Gastroesophageal sphincter (tissue), 4 donors: Measurements from ENCODE around the gene SMARCD1. TPM values are rescaled to one million over a fixed set of nuclear protein-coding genes. Genes with fewer than 3 reads are reported as not detected.

Source experiments
- ATAC-seq: fragments of 150-250 bp; one replicate; pipeline ENCODE4 v1.9.1; 2016; ENCODE audit warnings: mild to moderate bottlenecking, moderate library complexity
- H3K27ac ChIP-seq, 4 donors: fragments of 200-600 bp; sonication (generic) in 3 of 4; 1 replicate in 3 of 4; 2 replicates in 1 of 4; pipeline ENCODE4 v1.5.1; 2016 to 2019
- H3K27me3 ChIP-seq: fragments of 200-600 bp; sonication (generic); one replicate; pipeline ENCODE4 v1.5.1; 2019
- H3K36me3 ChIP-seq, 2 donors: fragments of 200-600 bp; sonication (generic); one replicate each; pipeline ENCODE4 v1.5.1; 2019; ENCODE audit warnings: control low read depth in 1 of 2
- H3K4me1 ChIP-seq, 3 donors: fragments of 200-600 bp; sonication (generic); 1 replicate in 2 of 3; 2 replicates in 1 of 3; pipeline ENCODE4 v1.5.1; 2016 to 2019; ENCODE audit warnings: control low read depth in 2 of 3
- H3K4me3 ChIP-seq, 2 donors: fragments of 200-600 bp; sonication (generic); one replicate each; pipeline ENCODE4 v1.5.1; 2019; ENCODE audit warnings: mild to moderate bottlenecking in 1 of 2, moderate library complexity in 1 of 2
- H3K9me3 ChIP-seq, 3 donors: fragments of 200-600 bp; sonication (generic); one replicate each; pipeline ENCODE4 v1.5.1; 2017 to 2019; ENCODE audit warnings: control low read depth in 2 of 3
- EP300 ChIP-seq: sonication (generic); formaldehyde crosslinking; IDR thresholded peaks from one replicate; pipeline ENCODE4 v1.6.1; 2017; ENCODE audit warnings: antibody characterized with exemption, mild to moderate bottlenecking
- POLR2A ChIP-seq, 2 donors: fragments of 450-650 bp; IDR thresholded peaks; one replicate each; pipeline ENCODE4 v1.6.1; 2017; ENCODE audit warnings: antibody characterized with exemption in 2 of 2, mild to moderate bottlenecking in 2 of 2, moderate library complexity in 1 of 2
- POLR2AphosphoS5 ChIP-seq: sonication (generic); formaldehyde crosslinking; IDR thresholded peaks from one replicate; pipeline ENCODE4 v1.6.1; 2017; ENCODE audit warnings: antibody characterized with exemption
- WGBS, 2 donors: methylation state at CpG; one replicate each; pipeline ENCODE4 v1.1.5; 2018; ENCODE audit warnings: low coverage in 1 of 2; 5-methylcytosine and 5-hydroxymethylcytosine counted together
- total RNA-seq, 4 donors: library from RNA; depleted of rRNA; stranded (reverse); fragments of >200 nt; gene quantifications; one replicate each; pipeline ENCODE4 v1.1.0, GENCODE V29; 2016
- TF ChIP-seq, protein P1 (sequence below), 4 experiments: fragments of 200-600 bp in 2 of 4; fragments of 450-650 bp in 2 of 4; sonication (generic) in 1 of 4; IDR thresholded peaks; one replicate each; pipeline ENCODE4 v1.5.1; 2017 to 2019; ENCODE audit warnings: antibody characterized with exemption in 4 of 4, mild to moderate bottlenecking in 2 of 4, moderate library complexity in 2 of 4

The SMARCD1 gene
- total RNA-seq, 4 donors from 2014 or later: 26.6 to 52.8 (median 44.2) TPM

DNA sequence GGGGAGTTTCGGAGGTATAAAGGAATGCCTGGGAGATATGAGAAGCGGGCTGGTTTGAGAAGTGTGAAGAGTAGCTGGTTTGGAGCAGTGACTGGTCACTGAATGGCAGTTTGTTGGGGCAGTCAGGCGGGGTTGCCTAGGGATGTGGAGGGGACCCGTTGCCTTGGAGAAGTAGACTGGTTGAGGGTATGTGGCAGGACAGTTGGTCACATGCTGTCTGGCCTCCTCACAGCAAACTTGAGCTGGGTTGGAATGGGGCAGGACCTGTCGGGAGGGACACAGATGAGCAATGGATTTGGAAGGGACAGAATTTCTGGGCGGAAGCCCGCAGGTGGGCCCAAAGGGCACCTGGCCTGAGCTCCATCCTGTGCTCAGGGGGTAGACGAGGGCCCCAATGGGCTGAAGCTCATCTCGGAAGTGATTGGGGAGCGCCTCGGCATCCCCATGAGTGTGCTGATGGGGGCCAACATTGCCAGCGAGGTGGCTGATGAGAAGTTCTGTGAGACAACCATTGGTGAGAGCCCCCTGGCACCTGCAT, 20.8 kb downstream of the SMARCD1 start:
- 88 to 93% methylated on average over 6 to 7 of the region's 12 CpGs for WGBS, 2 donors
- TF ChIP-seq POLR2A (IDR thresholded peaks at IDR 0.05): no peak
- TF ChIP-seq EP300: no peak
- TF ChIP-seq POLR2AphosphoS5: no peak
- TF ChIP-seq, protein P1, sequence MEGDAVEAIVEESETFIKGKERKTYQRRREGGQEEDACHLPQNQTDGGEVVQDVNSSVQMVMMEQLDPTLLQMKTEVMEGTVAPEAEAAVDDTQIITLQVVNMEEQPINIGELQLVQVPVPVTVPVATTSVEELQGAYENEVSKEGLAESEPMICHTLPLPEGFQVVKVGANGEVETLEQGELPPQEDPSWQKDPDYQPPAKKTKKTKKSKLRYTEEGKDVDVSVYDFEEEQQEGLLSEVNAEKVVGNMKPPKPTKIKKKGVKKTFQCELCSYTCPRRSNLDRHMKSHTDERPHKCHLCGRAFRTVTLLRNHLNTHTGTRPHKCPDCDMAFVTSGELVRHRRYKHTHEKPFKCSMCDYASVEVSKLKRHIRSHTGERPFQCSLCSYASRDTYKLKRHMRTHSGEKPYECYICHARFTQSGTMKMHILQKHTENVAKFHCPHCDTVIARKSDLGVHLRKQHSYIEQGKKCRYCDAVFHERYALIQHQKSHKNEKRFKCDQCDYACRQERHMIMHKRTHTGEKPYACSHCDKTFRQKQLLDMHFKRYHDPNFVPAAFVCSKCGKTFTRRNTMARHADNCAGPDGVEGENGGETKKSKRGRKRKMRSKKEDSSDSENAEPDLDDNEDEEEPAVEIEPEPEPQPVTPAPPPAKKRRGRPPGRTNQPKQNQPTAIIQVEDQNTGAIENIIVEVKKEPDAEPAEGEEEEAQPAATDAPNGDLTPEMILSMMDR (IDR thresholded peaks at IDR 0.05): no peak
- no peaks in the 10 kb centered on the region for H3K27me3 ChIP-seq
- ATAC-seq: no peak
- H3K9me3 ChIP-seq: no peaks in the 10 kb centered on the region
- peaks cover 0 to 5% of the 10 kb centered on the region in 2 donors for H3K36me3 ChIP-seq
- H3K4me1 ChIP-seq: peaks cover 0 to 43% (median 19%) of the 10 kb centered on the region in 3 donors
- no peak overlapping the region for H3K4me3 ChIP-seq
- H3K27ac ChIP-seq: no peak overlapping the region

DNA sequence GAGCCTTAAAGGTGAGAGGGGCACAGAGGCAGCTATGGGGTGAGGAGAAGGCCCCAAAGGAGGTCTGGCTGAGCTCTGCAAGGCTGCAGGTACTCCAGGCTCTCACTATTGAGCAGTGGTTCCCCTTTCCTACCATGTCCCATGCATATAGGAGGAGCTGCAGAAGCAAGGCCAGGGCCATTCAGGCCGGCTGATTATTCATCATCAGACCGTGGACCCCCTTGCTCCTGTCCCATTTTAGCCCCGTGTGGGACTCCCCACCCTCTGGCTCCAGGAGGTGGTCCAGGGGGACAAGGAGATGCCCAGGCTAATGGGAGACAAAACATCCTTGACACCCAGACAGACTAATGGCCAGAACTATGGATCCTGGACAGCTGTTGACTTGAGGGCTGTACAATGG, 21.8 kb downstream of the SMARCD1 start:
- ATAC-seq: no peak
- TF ChIP-seq POLR2A (IDR thresholded peaks at IDR 0.05) (no peak), EP300 (no peak), POLR2AphosphoS5 (no peak)
- TF ChIP-seq, protein P1 (IDR thresholded peaks at IDR 0.05): no peak
- H3K9me3 ChIP-seq: no peaks in the 10 kb centered on the region
- H3K36me3 ChIP-seq: no peaks in the 10 kb centered on the region
- WGBS, 2 donors: 83% methylated on average over 2 of the region's 3 CpGs; no CpG with 5 or more reads in 1 of the 2 donors
- H3K4me1 ChIP-seq: peaks cover 0 to 49% (median 24%) of the 10 kb centered on the region in 3 donors
- H3K27me3 ChIP-seq: no peaks in the 10 kb centered on the region
- no peak overlapping the region for H3K27ac ChIP-seq
- no peak overlapping the region for H3K4me3 ChIP-seq

DNA sequence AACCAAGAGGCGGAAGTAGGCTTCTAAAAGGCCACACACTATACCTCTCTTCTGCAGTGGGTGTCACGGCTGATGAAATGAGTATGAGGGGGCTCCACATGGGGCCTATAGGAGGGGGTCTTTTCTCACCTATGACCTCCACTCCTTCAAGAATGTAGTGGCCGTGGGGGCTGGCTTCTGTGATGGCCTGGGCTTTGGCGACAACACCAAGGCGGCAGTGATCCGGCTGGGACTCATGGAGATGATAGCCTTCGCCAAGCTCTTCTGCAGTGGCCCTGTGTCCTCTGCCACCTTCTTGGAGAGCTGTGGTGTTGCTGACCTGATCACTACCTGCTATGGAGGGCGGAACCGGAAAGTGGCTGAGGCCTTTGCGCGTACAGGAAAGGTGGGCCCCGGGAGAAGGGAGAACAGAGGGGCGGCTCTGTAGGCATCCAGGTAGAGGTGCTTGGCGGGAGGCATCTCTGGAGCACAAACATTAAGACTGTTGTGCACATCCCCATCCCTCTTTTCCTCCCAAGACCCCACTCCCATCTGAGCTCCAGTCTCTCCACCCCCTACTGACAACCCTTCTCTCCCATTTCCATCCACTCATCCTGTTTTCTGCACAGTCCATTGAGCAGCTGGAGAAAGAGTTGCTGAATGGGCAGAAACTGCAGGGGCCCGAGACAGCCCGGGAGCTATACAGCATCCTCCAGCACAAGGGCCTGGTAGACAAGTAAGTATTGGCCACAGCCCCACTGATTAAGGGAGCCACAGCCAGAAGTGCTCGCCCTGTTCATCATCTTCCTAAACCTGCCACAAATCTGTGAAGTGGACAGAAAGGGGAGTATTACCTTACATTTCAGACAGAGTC, 22.5 kb downstream of the SMARCD1 start:
- H3K4me1 ChIP-seq: peaks cover 0 to 49% (median 24%) of the 10 kb centered on the region in 3 donors

DNA sequence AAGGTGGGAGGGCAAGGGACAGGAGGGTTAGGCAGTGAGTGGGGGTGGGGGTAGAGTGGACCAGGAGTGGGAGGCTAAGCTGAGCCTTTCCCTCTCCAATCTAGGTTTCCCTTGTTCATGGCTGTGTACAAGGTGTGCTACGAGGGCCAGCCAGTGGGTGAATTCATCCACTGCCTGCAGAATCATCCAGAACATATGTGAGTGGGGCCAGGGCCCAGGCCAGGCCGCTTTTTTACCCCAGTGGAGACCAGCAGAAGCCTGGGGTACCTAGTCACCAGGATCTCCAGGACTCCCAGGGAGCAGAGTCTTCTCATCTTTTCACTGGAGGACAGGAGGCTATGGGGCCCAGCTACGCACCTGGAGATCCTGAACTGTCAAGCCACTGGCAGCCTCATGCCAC, 24.2 kb downstream of the SMARCD1 start:
- TF ChIP-seq POLR2AphosphoS5 (no peak), EP300 (no peak), POLR2A (IDR thresholded peaks at IDR 0.05) (no peak)
- TF ChIP-seq, protein P1 (IDR thresholded peaks at IDR 0.05): no peak
- ATAC-seq: no peak
- Histone ChIP-seq H3K36me3 (no peaks in the 10 kb centered on the region), H3K4me3 (no peak overlapping the region), H3K27me3 (no peaks in the 10 kb centered on the region), H3K4me1 (peaks cover 0 to 55% (median 26%) of the 10 kb centered on the region in 3 donors), H3K27ac (peak overlapping the region in 3 of 4 donors; percentile 85 to 89 (median 87)), H3K9me3 (no peaks in the 10 kb centered on the region)
- WGBS, 2 donors: no CpG with 5 or more reads among the region's 3 CpGs

More for the DNA sequence above, 22.5 kb downstream of the SMARCD1 start:
- 92 to 93% methylated on average over 2 to 13 of the region's 17 CpGs for WGBS, 2 donors
- no peak for ATAC-seq
- H3K4me3 ChIP-seq: no peak overlapping the region
- no peaks in the 10 kb centered on the region for H3K9me3 ChIP-seq
- H3K27me3 ChIP-seq: no peaks in the 10 kb centered on the region
- H3K36me3 ChIP-seq: no peaks in the 10 kb centered on the region
- H3K27ac ChIP-seq: no peak overlapping the region
- TF ChIP-seq POLR2AphosphoS5 (no peak), POLR2A (IDR thresholded peaks at IDR 0.05) (no peak), EP300 (no peak)
- TF ChIP-seq, protein P1 (IDR thresholded peaks at IDR 0.05): no peak
